SK-N-SH treated with all-trans-retinoic acid at 6 μM for 48 hours (cell line): ENCODE data around the gene RDX.

Experiments
- ATAC-seq: fragments of 200-7000 bp; cut with Tn5 transposase; 3 replicates; pipeline ENCODE4 v1.9.1; 2020; ENCODE audit warnings: mild to moderate bottlenecking, moderate library complexity
- ARNTL ChIP-seq: fragments of 450-650 bp; formaldehyde crosslinking; IDR thresholded peaks from 2 replicates; pipeline ENCODE4 v1.5.0; 2020; ENCODE audit warnings: low read depth, mild to moderate bottlenecking, moderate library complexity, borderline replicate concordance
- BACH2 ChIP-seq: fragments of 250-450 bp; sonication (Bioruptor Pico); IDR thresholded peaks from 2 replicates; pipeline ENCODE4 v1.9.0; 2021; ENCODE audit warnings: mild to moderate bottlenecking, borderline replicate concordance
- CSDC2 ChIP-seq: fragments of 250-450 bp; sonication (Bioruptor Pico); IDR thresholded peaks from 2 replicates; pipeline ENCODE4 v1.5.0; 2020; ENCODE audit warnings: mild to moderate bottlenecking, moderate library complexity
- ESRRG ChIP-seq: fragments of 250-450 bp; sonication (Bioruptor Pico); IDR thresholded peaks from 2 replicates; pipeline ENCODE4 v1.6.1; 2021; ENCODE audit warnings: mild to moderate bottlenecking
- GLIS3 ChIP-seq: fragments of 250-450 bp; sonication (Bioruptor Pico); IDR thresholded peaks from 2 replicates; pipeline ENCODE4 v1.5.0; 2020; ENCODE audit warnings: mild to moderate bottlenecking, moderate library complexity
- ISL1 ChIP-seq: fragments of 250-450 bp; sonication (Bioruptor Pico); IDR thresholded peaks from 2 replicates; pipeline ENCODE4 v2.1.2; 2022; ENCODE audit warnings: mild to moderate bottlenecking, moderate library complexity
- OSR1 ChIP-seq: fragments of 250-450 bp; sonication (Bioruptor Pico); IDR thresholded peaks from 2 replicates; pipeline ENCODE4 v1.8.0; 2022; ENCODE audit warnings: moderate library complexity, mild to moderate bottlenecking, inconsistent platforms
- PPARA ChIP-seq: fragments of 250-450 bp; sonication (Bioruptor Pico); IDR thresholded peaks from 2 replicates; pipeline ENCODE4 v1.5.0; 2020; ENCODE audit warnings: mild to moderate bottlenecking, borderline replicate concordance
- RARB ChIP-seq: fragments of 250-450 bp; sonication (Bioruptor Pico); IDR thresholded peaks from 2 replicates; pipeline ENCODE4 v1.8.0; 2021; ENCODE audit warnings: mild to moderate bottlenecking, moderate library complexity
- TCF4 ChIP-seq: fragments of 250-450 bp; sonication (Bioruptor Pico); IDR thresholded peaks from 2 replicates; pipeline ENCODE4 v1.8.0; 2021; ENCODE audit warnings: mild to moderate bottlenecking, moderate library complexity, borderline replicate concordance
- TOX ChIP-seq: fragments of 250-450 bp; sonication (Bioruptor Pico); IDR thresholded peaks from 2 replicates; pipeline ENCODE4 v1.8.0; 2021; ENCODE audit warnings: mild to moderate bottlenecking, moderate library complexity, borderline replicate concordance
- ZC3H10 ChIP-seq: fragments of 250-450 bp; sonication (Bioruptor Pico); IDR thresholded peaks from 2 replicates; pipeline ENCODE4 v1.5.1; 2021; ENCODE audit warnings: mild to moderate bottlenecking, moderate library complexity
- ZFP3 ChIP-seq: fragments of 250-450 bp; sonication (Bioruptor Pico); IDR thresholded peaks from 2 replicates; pipeline ENCODE4 v1.5.0; 2020; ENCODE audit warnings: mild to moderate bottlenecking, moderate library complexity
- ZFP30 ChIP-seq: fragments of 450-650 bp; formaldehyde crosslinking; IDR thresholded peaks from 2 replicates; pipeline ENCODE4 v1.5.0; 2022; ENCODE audit warnings: mild to moderate bottlenecking, moderate library complexity
- ZNF565 ChIP-seq: fragments of 450-650 bp; formaldehyde crosslinking; conservative IDR thresholded peaks from 2 replicates; pipeline ENCODE4 v1.5.0; 2020; ENCODE audit warnings: low read depth, mild to moderate bottlenecking, moderate library complexity
- ZNF70 ChIP-seq: fragments of 450-650 bp; formaldehyde crosslinking; IDR thresholded peaks from 2 replicates; pipeline ENCODE4 v1.5.0; 2020; ENCODE audit warnings: mild to moderate bottlenecking, moderate library complexity
- ZNF8 ChIP-seq: fragments of 450-650 bp; formaldehyde crosslinking; IDR thresholded peaks from 2 replicates; pipeline ENCODE4 v1.5.0; 2020; ENCODE audit warnings: mild to moderate bottlenecking, moderate library complexity
- TF ChIP-seq, protein P1 (sequence below): fragments of 250-450 bp; sonication (Bioruptor Pico); IDR thresholded peaks from 2 replicates; pipeline ENCODE4 v1.8.0; 2020; ENCODE audit warnings: mild to moderate bottlenecking, moderate library complexity, borderline replicate concordance
- TF ChIP-seq, protein P2 (sequence below): fragments of 250-450 bp; sonication (Bioruptor Pico); IDR thresholded peaks from 2 replicates; pipeline ENCODE4 v1.5.1; 2020; ENCODE audit warnings: low read depth, mild to moderate bottlenecking, moderate library complexity
- TF ChIP-seq, protein P3 (sequence below): fragments of 250-450 bp; sonication (Bioruptor Pico); IDR thresholded peaks from 2 replicates; pipeline ENCODE4 v1.8.0; 2021; ENCODE audit warnings: low read depth, mild to moderate bottlenecking, moderate library complexity, borderline replicate concordance
- TF ChIP-seq, protein P4 (sequence below): fragments of 250-450 bp; sonication (Bioruptor Pico); IDR thresholded peaks from 2 replicates; pipeline ENCODE4 v1.5.1; 2021; ENCODE audit warnings: mild to moderate bottlenecking, moderate library complexity
- TF ChIP-seq, protein P5 (sequence below): fragments of 250-450 bp; sonication (Bioruptor Pico); IDR thresholded peaks from 2 replicates; pipeline ENCODE4 v1.5.0; 2020; ENCODE audit warnings: mild to moderate bottlenecking, moderate library complexity

RDX gene

DNA sequence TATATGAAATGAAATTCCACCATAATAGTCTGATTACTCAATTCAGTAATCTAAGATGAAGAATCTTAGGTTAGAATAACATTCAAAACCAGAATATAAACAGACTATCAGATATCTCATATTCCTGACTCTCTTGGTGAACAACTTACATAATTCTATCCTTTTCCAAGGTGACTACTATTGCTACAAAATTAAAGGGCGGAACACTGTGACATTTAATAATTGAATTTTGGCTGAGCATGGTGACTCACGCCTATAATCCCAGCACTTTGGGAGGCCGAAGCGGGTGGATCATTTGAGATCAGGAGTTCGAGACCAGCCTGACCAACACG is 34.4 kb downstream of the RDX start:
- TF ChIP-seq, protein P1, sequence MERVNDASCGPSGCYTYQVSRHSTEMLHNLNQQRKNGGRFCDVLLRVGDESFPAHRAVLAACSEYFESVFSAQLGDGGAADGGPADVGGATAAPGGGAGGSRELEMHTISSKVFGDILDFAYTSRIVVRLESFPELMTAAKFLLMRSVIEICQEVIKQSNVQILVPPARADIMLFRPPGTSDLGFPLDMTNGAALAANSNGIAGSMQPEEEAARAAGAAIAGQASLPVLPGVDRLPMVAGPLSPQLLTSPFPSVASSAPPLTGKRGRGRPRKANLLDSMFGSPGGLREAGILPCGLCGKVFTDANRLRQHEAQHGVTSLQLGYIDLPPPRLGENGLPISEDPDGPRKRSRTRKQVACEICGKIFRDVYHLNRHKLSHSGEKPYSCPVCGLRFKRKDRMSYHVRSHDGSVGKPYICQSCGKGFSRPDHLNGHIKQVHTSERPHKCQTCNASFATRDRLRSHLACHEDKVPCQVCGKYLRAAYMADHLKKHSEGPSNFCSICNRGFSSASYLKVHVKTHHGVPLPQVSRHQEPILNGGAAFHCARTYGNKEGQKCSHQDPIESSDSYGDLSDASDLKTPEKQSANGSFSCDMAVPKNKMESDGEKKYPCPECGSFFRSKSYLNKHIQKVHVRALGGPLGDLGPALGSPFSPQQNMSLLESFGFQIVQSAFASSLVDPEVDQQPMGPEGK (CRISPR knock-in tag): no peak
- TF ChIP-seq ARNTL (CRISPR knock-in tag) (no peak), ZFP30 (no peak), OSR1 (CRISPR knock-in tag) (no peak), CSDC2 (no peak), ZNF565 (CRISPR knock-in tag) (no peak), ESRRG (CRISPR knock-in tag) (no peak), BACH2 (CRISPR knock-in tag) (no peak), RARB (CRISPR knock-in tag) (no peak), TCF4 (CRISPR knock-in tag) (no peak), ZNF70 (CRISPR knock-in tag) (no peak), ZC3H10 (CRISPR knock-in tag) (no peak), PPARA (CRISPR knock-in tag) (no peak)
- TF ChIP-seq, protein P2, sequence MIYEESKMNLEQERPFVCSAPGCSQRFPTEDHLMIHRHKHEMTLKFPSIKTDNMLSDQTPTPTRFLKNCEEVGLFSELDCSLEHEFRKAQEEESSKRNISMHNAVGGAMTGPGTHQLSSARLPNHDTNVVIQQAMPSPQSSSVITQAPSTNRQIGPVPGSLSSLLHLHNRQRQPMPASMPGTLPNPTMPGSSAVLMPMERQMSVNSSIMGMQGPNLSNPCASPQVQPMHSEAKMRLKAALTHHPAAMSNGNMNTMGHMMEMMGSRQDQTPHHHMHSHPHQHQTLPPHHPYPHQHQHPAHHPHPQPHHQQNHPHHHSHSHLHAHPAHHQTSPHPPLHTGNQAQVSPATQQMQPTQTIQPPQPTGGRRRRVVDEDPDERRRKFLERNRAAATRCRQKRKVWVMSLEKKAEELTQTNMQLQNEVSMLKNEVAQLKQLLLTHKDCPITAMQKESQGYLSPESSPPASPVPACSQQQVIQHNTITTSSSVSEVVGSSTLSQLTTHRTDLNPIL (CRISPR knock-in tag): no peak
- TF ChIP-seq, protein P3, sequence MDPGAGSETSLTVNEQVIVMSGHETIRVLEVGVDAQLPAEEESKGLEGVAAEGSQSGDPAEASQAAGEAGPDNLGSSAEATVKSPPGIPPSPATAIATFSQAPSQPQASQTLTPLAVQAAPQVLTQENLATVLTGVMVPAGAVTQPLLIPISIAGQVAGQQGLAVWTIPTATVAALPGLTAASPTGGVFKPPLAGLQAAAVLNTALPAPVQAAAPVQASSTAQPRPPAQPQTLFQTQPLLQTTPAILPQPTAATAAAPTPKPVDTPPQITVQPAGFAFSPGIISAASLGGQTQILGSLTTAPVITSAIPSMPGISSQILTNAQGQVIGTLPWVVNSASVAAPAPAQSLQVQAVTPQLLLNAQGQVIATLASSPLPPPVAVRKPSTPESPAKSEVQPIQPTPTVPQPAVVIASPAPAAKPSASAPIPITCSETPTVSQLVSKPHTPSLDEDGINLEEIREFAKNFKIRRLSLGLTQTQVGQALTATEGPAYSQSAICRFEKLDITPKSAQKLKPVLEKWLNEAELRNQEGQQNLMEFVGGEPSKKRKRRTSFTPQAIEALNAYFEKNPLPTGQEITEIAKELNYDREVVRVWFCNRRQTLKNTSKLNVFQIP (CRISPR knock-in tag): no peak
- TF ChIP-seq, protein P4, sequence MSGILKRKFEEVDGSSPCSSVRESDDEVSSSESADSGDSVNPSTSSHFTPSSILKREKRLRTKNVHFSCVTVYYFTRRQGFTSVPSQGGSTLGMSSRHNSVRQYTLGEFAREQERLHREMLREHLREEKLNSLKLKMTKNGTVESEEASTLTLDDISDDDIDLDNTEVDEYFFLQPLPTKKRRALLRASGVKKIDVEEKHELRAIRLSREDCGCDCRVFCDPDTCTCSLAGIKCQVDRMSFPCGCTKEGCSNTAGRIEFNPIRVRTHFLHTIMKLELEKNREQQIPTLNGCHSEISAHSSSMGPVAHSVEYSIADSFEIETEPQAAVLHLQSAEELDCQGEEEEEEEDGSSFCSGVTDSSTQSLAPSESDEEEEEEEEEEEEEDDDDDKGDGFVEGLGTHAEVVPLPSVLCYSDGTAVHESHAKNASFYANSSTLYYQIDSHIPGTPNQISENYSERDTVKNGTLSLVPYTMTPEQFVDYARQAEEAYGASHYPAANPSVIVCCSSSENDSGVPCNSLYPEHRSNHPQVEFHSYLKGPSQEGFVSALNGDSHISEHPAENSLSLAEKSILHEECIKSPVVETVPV (CRISPR knock-in tag): no peak
- no peak for ATAC-seq

DNA sequence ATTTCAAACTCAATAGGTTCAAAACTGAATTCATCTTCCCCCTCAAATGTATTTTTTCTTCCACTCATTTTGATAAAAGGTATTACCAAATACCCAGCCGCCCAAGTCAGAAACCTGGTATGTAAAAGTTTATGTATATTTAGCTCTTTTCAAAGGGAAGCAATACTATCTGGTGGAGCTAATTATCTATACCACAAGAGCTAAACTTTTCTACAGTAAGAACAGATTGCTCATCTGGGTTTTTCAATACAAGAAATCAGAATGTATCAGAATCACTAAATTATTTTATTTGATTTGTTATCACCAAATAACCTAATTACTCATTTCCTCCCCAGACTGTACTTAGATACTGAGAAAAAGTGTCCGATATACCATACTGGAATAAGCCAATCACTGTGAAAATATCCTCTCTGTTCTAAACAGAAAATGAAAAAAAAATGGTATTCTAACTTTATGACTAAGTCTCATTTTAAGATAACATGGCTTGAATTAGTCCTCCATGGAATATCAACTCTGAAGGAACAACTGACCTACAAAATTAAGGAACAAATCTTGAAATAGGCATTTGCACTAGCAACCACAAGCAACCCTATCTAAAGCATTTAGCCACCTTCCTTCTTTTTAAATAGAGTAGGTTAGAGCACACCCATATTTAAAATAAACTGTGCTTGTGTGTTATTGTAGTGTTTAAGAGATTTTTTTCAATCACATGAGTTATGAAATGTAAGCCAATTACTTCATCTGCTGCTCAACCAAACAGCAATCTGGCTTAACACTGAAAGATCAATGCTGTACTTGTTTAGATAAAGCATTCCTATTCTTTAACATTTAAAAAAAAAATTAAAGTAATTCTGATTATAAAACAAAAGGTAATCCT is 35.0 kb downstream of the RDX start:
- no peak for ATAC-seq
- TF ChIP-seq ARNTL (CRISPR knock-in tag) (no peak), GLIS3 (no peak), ZNF565 (CRISPR knock-in tag) (no peak), TCF4 (CRISPR knock-in tag) (no peak), BACH2 (CRISPR knock-in tag) (no peak), ZNF8 (CRISPR knock-in tag) (no peak), ZNF70 (CRISPR knock-in tag) (no peak), ZFP3 (CRISPR knock-in tag) (no peak), OSR1 (CRISPR knock-in tag) (no peak), ISL1 (no peak), TOX (CRISPR knock-in tag) (no peak), RARB (CRISPR knock-in tag) (no peak), ESRRG (CRISPR knock-in tag) (no peak)
- TF ChIP-seq, protein P2 (CRISPR knock-in tag): no peak
- TF ChIP-seq, protein P1 (CRISPR knock-in tag): no peak
- TF ChIP-seq, protein P4 (CRISPR knock-in tag): no peak
- TF ChIP-seq, protein P5, sequence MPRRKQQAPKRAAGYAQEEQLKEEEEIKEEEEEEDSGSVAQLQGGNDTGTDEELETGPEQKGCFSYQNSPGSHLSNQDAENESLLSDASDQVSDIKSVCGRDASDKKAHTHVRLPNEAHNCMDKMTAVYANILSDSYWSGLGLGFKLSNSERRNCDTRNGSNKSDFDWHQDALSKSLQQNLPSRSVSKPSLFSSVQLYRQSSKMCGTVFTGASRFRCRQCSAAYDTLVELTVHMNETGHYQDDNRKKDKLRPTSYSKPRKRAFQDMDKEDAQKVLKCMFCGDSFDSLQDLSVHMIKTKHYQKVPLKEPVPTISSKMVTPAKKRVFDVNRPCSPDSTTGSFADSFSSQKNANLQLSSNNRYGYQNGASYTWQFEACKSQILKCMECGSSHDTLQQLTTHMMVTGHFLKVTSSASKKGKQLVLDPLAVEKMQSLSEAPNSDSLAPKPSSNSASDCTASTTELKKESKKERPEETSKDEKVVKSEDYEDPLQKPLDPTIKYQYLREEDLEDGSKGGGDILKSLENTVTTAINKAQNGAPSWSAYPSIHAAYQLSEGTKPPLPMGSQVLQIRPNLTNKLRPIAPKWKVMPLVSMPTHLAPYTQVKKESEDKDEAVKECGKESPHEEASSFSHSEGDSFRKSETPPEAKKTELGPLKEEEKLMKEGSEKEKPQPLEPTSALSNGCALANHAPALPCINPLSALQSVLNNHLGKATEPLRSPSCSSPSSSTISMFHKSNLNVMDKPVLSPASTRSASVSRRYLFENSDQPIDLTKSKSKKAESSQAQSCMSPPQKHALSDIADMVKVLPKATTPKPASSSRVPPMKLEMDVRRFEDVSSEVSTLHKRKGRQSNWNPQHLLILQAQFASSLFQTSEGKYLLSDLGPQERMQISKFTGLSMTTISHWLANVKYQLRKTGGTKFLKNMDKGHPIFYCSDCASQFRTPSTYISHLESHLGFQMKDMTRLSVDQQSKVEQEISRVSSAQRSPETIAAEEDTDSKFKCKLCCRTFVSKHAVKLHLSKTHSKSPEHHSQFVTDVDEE (CRISPR knock-in tag): no peak
